K562 (cell line): ENCODE data around the gene SSBP2. TPM values are rescaled to one million over a fixed set of nuclear protein-coding genes. Genes with fewer than 3 reads are reported as not detected.

Experiments used
- BDP1 ChIP-seq: IDR thresholded peaks from 3 replicates; pipeline ENCODE4 v1.6.1; 2011; ENCODE audit not compliant: insufficient read length, insufficient read depth
- EP400 ChIP-seq: fragments of 450-650 bp; IDR thresholded peaks from 2 replicates; pipeline ENCODE4 v1.6.1; 2017; ENCODE audit warnings: antibody characterized with exemption, mild to moderate bottlenecking, moderate library complexity
- ETV1 ChIP-seq: fragments of 450-650 bp; conservative IDR thresholded peaks from 2 replicates; pipeline ENCODE4 v1.6.1; 2016; ENCODE audit warnings: missing genetic modification characterization, control low read depth, low read depth, missing compliant biosample characterization
- HMG20B ChIP-seq: fragments of 250-450 bp; sonication (Bioruptor Pico); IDR thresholded peaks from 2 replicates; pipeline ENCODE4 v1.5.0; 2021; ENCODE audit warnings: mild to moderate bottlenecking
- MAZ ChIP-seq, 2 experiments: fragments of 450-650 bp in 1 of 2; sonication (generic) in 1 of 2; formaldehyde crosslinking; IDR thresholded peaks in 1 of 2; conservative IDR thresholded peaks in 1 of 2; 2 replicates each; pipeline versions ENCODE4 v1.4.0 to v1.5.0; 2020; ENCODE audit warnings: mild to moderate bottlenecking in 1 of 2, missing genetic modification reagents in 1 of 2
- MBD2 ChIP-seq: sonication (generic); IDR thresholded peaks from 2 replicates; pipeline ENCODE4 v1.6.1; 2016; ENCODE audit warnings: low read depth, borderline replicate concordance
- NFYB ChIP-seq: IDR thresholded peaks from 2 replicates; pipeline ENCODE4 v1.6.1; 2011; ENCODE audit warnings: mild to moderate bottlenecking, moderate library complexity; ENCODE audit not compliant: insufficient read length; ENCODE audit errors: extremely low read depth
- POLR2AphosphoS5 ChIP-seq: IDR thresholded peaks from 2 replicates; pipeline ENCODE4 v1.6.1; 2011; ENCODE audit warnings: mild to moderate bottlenecking, low read depth, low read length, moderate library complexity; ENCODE audit not compliant: control insufficient read depth, insufficient read depth
- SIRT6 ChIP-seq: IDR thresholded peaks from one replicate; pipeline ENCODE4 v1.6.1; 2012; ENCODE audit warnings: low read depth, mild to moderate bottlenecking, control low read depth, inconsistent platforms, low read length, moderate library complexity
- SP2 ChIP-seq: IDR thresholded peaks from 2 replicates; pipeline ENCODE4 v1.6.1; 2011; ENCODE audit warnings: mild to moderate bottlenecking, low read depth, low read length, moderate library complexity; ENCODE audit not compliant: poor library complexity, severe bottlenecking; ENCODE audit errors: extremely low read depth
- ZBTB1 ChIP-seq: sonication (generic); formaldehyde crosslinking; IDR thresholded peaks from 2 replicates; pipeline ENCODE4 v1.8.1; 2023; ENCODE audit warnings: missing genetic modification reagents, low read depth, mild to moderate bottlenecking, borderline replicate concordance
- ZNF398 ChIP-seq: fragments of 250-450 bp; sonication (Bioruptor Pico); IDR thresholded peaks from 2 replicates; pipeline ENCODE4 v1.8.0; 2021; ENCODE audit warnings: moderate library complexity, mild to moderate bottlenecking, inconsistent platforms
- ZNF561 ChIP-seq: fragments of 450-650 bp; formaldehyde crosslinking; conservative IDR thresholded peaks from 2 replicates; pipeline ENCODE4 v1.4.0; 2020; ENCODE audit warnings: mild to moderate bottlenecking, moderate library complexity
- ZNF583 ChIP-seq: fragments of 250-450 bp; sonication (Bioruptor Pico); IDR thresholded peaks from 2 replicates; pipeline ENCODE4 v1.4.0; 2020
- ZNF699 ChIP-seq: fragments of 250-450 bp; sonication (Bioruptor Pico); IDR thresholded peaks from 2 replicates; pipeline ENCODE4 v1.8.0; 2021; ENCODE audit warnings: mild to moderate bottlenecking, moderate library complexity; ENCODE audit not compliant: insufficient replicate concordance
- polyA plus RNA-seq, 8 experiments: library from polyadenylated mRNA; depleted of rRNA in 4 of 8; stranded (reverse) in 5 of 8; unstranded in 3 of 8; fragments of >200 nt; fragmentation: Nextera tagmentation in 2 of 8; fragmentation: Illumina TruSeq in 1 of 8; extraction: Ambion mirVana in 2 of 8; extraction: Trizol in 1 of 8; gene quantifications; 2 replicates each; pipeline versions ENCODE4 v1.2.1 to v1.2.3, GENCODE V29; 2011 to 2014; ENCODE audit warnings: inconsistent platforms in 1 of 8, missing spikeins in 1 of 8
- total RNA-seq, 7 experiments: library from RNA; depleted of rRNA in 6 of 7; stranded (reverse); fragments of >200 nt in 6 of 7; fragmentation: Illumina TruSeq in 2 of 7; extraction: Trizol in 2 of 7; gene quantifications; 2 replicates each; pipeline versions ENCODE4 v1.2.1 to v1.2.3, GENCODE V29; 2011 to 2021; ENCODE audit warnings: low replicate concordance in 1 of 7
- TF ChIP-seq, protein P1 (sequence below): fragments of 450-650 bp; IDR thresholded peaks from 2 replicates; pipeline ENCODE4 v1.6.1; 2016; ENCODE audit warnings: mild to moderate bottlenecking
- TF ChIP-seq, protein P2 (sequence below): sonication (generic); formaldehyde crosslinking; IDR thresholded peaks from 2 replicates; pipeline ENCODE4 v1.9.0; 2022; ENCODE audit warnings: mild to moderate bottlenecking, missing genetic modification reagents
- TF ChIP-seq, protein P3 (sequence below): sonication (generic); formaldehyde crosslinking; IDR thresholded peaks from 2 replicates; pipeline ENCODE4 v1.8.1; 2023; ENCODE audit warnings: mild to moderate bottlenecking, missing genetic modification reagents, moderate library complexity
- TF ChIP-seq, protein P4 (sequence below): sonication (generic); formaldehyde crosslinking; IDR thresholded peaks from 2 replicates; pipeline ENCODE4 v1.8.1; 2022; ENCODE audit warnings: missing genetic modification reagents

SSBP2 gene
- total and polyA plus RNA-seq, 9 of the 15 experiments (the other 6 are each of a cell fraction or from before 2014, with no cell fraction given): 22.3 to 133 (median 42.1) TPM

GRCh38 chr5:81751009-81751835, at the start of gene SSBP2 (continued):
- TF ChIP-seq, protein P1, sequence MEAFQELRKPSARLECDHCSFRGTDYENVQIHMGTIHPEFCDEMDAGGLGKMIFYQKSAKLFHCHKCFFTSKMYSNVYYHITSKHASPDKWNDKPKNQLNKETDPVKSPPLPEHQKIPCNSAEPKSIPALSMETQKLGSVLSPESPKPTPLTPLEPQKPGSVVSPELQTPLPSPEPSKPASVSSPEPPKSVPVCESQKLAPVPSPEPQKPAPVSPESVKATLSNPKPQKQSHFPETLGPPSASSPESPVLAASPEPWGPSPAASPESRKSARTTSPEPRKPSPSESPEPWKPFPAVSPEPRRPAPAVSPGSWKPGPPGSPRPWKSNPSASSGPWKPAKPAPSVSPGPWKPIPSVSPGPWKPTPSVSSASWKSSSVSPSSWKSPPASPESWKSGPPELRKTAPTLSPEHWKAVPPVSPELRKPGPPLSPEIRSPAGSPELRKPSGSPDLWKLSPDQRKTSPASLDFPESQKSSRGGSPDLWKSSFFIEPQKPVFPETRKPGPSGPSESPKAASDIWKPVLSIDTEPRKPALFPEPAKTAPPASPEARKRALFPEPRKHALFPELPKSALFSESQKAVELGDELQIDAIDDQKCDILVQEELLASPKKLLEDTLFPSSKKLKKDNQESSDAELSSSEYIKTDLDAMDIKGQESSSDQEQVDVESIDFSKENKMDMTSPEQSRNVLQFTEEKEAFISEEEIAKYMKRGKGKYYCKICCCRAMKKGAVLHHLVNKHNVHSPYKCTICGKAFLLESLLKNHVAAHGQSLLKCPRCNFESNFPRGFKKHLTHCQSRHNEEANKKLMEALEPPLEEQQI: peak; percentile 88
- TF ChIP-seq, protein P2, sequence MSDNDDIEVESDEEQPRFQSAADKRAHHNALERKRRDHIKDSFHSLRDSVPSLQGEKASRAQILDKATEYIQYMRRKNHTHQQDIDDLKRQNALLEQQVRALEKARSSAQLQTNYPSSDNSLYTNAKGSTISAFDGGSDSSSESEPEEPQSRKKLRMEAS (CRISPR knock-in tag): peak; percentile 59; the same call in 1 of the 2 replicates
- TF ChIP-seq HMG20B (CRISPR knock-in tag) (no peak), ZNF583 (CRISPR knock-in tag) (no peak), MBD2 (peak; percentile 61; the same call in 1 of the 2 replicates), ETV1 (tag) (peak; percentile 47; the same call in 1 of the 2 replicates), ZNF561 (CRISPR knock-in tag) (no peak), SIRT6 (no peak), SP2 (peak; percentile 23), ZNF398 (CRISPR knock-in tag) (no peak), EP400 (peak; percentile 79), ZNF699 (CRISPR knock-in tag) (no peak), NFYB (no peak), BDP1 (no peak), MAZ (CRISPR knock-in tag; conservative IDR thresholded peaks at IDR 0.05 in 1 of 2, IDR thresholded peaks at IDR 0.05 in 1 of 2) (peak; percentile 98 to 99; a peak in 3 of 4 replicates), POLR2AphosphoS5 (peak; percentile 63; the same call in 1 of the 2 replicates), ZBTB1 (CRISPR knock-in tag) (peak; percentile 75; the same call in 1 of the 2 replicates)
- TF ChIP-seq, protein P3, sequence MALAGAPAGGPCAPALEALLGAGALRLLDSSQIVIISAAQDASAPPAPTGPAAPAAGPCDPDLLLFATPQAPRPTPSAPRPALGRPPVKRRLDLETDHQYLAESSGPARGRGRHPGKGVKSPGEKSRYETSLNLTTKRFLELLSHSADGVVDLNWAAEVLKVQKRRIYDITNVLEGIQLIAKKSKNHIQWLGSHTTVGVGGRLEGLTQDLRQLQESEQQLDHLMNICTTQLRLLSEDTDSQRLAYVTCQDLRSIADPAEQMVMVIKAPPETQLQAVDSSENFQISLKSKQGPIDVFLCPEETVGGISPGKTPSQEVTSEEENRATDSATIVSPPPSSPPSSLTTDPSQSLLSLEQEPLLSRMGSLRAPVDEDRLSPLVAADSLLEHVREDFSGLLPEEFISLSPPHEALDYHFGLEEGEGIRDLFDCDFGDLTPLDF (CRISPR knock-in tag): peak; percentile 83
- TF ChIP-seq, protein P4, sequence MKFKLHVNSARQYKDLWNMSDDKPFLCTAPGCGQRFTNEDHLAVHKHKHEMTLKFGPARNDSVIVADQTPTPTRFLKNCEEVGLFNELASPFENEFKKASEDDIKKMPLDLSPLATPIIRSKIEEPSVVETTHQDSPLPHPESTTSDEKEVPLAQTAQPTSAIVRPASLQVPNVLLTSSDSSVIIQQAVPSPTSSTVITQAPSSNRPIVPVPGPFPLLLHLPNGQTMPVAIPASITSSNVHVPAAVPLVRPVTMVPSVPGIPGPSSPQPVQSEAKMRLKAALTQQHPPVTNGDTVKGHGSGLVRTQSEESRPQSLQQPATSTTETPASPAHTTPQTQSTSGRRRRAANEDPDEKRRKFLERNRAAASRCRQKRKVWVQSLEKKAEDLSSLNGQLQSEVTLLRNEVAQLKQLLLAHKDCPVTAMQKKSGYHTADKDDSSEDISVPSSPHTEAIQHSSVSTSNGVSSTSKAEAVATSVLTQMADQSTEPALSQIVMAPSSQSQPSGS: no peak
